GM12873 (cell line): ENCODE measurements around the gene ADAMTSL1.

Experiments
- TF ChIP-seq, protein P1 (sequence below): IDR thresholded peaks from 2 replicates; pipeline ENCODE4 v1.5.1; 2012; ENCODE audit warnings: low read depth, mild to moderate bottlenecking, moderate library complexity, low read length, control low read depth; ENCODE audit not compliant: insufficient read depth; ENCODE audit errors: missing control alignments

The ADAMTSL1 gene

DNA sequence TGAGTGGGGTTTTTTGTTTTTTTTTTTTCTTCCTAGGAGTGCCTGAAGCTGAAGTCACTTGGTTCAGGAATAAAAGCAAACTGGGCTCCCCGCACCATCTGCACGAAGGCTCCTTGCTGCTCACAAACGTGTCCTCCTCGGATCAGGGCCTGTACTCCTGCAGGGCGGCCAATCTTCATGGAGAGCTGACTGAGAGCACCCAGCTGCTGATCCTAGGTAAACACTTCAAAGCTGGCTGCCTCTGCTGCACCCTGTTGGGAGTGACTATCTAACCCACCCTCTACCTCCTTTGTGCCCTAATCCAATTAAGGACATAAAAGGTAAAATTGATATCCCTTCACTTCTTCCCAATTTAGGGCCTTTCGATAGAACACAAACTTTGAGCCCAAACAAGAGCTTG is 352.3 kb downstream of the ADAMTSL1 start:
- TF ChIP-seq, protein P1, sequence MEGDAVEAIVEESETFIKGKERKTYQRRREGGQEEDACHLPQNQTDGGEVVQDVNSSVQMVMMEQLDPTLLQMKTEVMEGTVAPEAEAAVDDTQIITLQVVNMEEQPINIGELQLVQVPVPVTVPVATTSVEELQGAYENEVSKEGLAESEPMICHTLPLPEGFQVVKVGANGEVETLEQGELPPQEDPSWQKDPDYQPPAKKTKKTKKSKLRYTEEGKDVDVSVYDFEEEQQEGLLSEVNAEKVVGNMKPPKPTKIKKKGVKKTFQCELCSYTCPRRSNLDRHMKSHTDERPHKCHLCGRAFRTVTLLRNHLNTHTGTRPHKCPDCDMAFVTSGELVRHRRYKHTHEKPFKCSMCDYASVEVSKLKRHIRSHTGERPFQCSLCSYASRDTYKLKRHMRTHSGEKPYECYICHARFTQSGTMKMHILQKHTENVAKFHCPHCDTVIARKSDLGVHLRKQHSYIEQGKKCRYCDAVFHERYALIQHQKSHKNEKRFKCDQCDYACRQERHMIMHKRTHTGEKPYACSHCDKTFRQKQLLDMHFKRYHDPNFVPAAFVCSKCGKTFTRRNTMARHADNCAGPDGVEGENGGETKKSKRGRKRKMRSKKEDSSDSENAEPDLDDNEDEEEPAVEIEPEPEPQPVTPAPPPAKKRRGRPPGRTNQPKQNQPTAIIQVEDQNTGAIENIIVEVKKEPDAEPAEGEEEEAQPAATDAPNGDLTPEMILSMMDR: no peak

DNA sequence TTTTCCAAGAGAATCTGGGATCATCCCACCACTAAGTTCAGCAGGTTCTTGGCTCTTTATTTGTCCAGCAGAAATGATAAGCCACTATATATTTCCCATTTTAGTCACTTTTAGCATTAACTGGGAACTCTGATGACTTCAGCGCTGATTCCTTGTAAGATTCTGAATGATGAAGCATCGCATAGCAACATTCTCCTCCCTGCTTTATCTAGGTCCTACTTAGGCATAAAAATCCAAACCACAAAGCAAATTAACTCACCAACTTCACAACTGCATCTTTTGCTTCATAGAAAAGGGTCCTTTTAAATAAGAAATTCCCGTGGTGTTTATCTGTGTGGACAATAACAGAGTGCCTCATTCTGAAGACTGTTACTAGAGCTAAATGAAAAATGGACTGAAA is 355.1 kb downstream of the ADAMTSL1 start:
- TF ChIP-seq, protein P1: no peak

DNA sequence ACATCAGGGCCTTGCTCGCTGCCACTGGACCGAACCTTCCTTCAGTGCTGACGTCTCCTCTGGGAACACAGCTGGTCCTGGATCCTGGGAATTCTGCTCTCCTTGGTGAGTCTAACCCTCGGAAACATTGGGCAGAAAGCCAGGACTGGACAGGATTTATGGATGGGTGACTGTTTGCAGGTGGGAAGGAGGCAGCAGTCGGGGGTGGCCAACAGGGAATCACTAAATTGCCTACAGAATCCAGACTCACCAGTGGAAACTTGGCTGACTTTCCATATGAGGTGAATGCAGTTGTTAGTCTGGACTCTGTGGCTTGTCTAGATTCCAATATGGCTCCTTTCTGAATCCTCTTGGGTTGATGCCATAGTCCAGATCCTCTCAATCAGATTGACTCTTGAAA is 355.9 kb downstream of the ADAMTSL1 start:
- TF ChIP-seq, protein P1: no peak

DNA sequence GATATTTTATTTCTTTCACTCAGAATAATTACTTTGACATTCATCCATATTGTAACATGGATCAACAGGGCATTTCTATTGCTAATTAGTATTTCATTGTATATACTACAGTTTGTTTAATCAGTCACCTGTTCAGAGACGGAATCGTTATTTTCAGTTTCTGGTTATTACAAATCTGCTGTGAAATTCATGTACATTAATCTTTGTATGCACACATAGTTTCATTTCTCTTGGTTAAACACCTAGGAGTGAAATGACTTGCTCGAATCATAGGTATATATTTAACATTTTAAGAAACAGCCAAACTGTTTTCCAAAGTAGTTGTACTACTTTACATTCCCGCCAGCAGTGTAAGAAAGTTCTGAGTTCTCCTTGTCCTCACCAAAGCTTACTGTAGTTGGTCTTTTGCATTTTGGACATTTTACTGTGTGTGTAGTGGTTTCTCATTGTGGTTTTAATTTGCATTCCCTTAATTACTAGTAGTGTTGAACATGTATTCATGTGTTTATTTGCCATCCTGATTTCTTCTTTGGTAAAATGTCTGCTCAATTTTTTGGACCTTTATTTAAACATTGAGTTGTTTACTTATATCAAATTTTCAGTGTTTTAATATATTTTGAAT is 360.9 kb downstream of the ADAMTSL1 start:
- TF ChIP-seq, protein P1: no peak

DNA sequence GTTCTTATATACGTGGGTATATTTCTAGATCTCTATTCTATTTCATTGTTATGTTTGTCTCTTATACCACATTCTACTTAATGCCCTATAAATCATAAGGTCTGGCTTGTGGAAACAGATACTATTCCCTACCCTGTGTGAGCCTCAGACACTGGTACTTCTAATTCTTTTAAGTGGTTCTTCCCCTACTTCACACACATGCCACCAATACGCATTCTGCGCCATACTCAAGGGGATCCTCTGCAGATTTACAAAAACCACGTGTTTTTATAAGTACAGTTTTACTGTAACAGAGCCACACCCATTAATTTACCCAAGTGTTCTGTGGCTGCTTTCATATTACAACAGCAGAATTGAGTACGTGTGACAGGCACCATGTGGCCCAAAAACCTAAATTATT is 363.4 kb downstream of the ADAMTSL1 start:
- TF ChIP-seq, protein P1: no peak

DNA sequence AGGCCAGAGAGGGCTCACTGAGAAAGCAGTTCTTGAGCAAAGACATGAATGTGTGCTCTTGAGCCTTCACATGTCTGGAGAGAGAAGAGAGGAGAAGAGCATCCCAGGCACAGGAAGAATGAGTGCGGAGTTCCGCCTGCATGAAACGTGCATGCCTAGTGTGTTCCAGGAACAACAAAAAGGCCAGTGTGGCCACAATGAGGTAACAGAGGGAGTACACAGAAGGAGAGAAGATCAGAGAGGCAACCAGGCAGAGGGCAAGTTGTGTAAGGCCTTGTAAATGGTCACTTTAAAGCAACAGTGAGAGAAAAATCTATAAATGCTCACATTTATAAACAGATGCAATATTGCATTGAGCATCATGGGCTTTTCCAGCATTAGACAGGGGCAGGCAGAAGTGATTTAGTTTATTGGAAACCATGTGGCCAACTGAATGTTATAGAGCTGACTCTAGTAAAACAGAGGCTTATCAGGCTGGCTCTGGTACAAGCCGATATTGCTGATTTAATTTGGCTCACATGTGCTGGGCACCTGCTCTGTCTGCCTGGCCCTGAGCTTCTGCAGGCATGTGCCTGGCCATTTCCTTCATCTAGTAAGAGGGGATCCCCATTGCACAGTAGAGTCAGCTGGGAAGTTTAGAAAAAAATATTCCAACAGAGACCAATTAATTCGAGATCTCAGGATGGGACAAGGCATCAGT is 373.8 kb downstream of the ADAMTSL1 start:
- TF ChIP-seq, protein P1: no peak

DNA sequence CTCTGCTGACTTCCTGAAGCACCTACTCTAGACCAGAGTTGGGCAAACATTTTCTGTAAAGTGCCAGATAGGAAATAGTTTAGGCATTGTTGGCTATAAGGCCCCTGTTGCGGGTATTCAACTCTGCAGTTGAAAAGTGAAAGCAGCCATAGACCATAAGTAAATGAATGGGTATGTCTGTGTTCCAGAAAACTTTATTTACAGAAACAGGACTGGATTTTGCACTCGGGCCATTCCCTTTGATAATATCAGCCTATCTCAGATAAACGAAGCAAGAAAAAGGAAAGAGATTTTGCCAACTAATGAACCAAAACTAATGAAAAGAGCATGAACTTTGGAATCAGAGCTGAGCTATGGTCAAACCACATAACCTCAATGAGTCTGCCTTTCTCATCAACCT is 374.7 kb downstream of the ADAMTSL1 start:
- TF ChIP-seq, protein P1: no peak
